OCI-LY1 (cell line): ENCODE data around the gene TTC31.

Experiments
- H2AFZ ChIP-seq: fragments of 200-600 bp; sonication (generic), shearing (Covaris generic); 2 replicates; pipeline ENCODE4 v1.6.0; 2014; ENCODE audit warnings: antibody characterized with exemption, mild to moderate bottlenecking, low read length
- H3F3A ChIP-seq: fragments of 200-600 bp; sonication (generic), shearing (Covaris generic); 2 replicates; pipeline ENCODE4 v1.6.0; 2014; ENCODE audit warnings: mild to moderate bottlenecking, antibody characterized with exemption, low read length, moderate library complexity; ENCODE audit not compliant: insufficient read depth
- H3K27ac ChIP-seq: fragments of 200-600 bp; sonication (generic); 2 replicates; pipeline ENCODE4 v1.5.1; 2014; ENCODE audit warnings: low read length, mixed run types, mild to moderate bottlenecking, low read depth; ENCODE audit not compliant: poor library complexity, severe bottlenecking
- H3K27me3 ChIP-seq: fragments of 200-600 bp; sonication (generic); 2 replicates; pipeline ENCODE4 v1.6.0; 2014; ENCODE audit warnings: antibody characterized with exemption, mild to moderate bottlenecking, low read length, moderate library complexity; ENCODE audit not compliant: insufficient read depth
- H3K36me3 ChIP-seq: fragments of 200-600 bp; sonication (generic); 2 replicates; pipeline ENCODE4 v1.6.1; 2014; ENCODE audit warnings: mild to moderate bottlenecking, antibody characterized with exemption, low read length, moderate library complexity, mixed read lengths; ENCODE audit not compliant: insufficient read depth
- H3K4me1 ChIP-seq: fragments of 200-600 bp; sonication (generic); 2 replicates; pipeline ENCODE4 v1.5.1; 2014; ENCODE audit warnings: mild to moderate bottlenecking, low read length, moderate library complexity; ENCODE audit not compliant: insufficient read depth, severe bottlenecking
- H3K4me2 ChIP-seq: fragments of 200-600 bp; sonication (generic), shearing (Covaris generic); 2 replicates; pipeline ENCODE4 v1.6.1; 2014; ENCODE audit warnings: low read length
- H3K4me3 ChIP-seq: fragments of 200-600 bp; sonication (generic); 2 replicates; pipeline ENCODE4 v1.5.1; 2014; ENCODE audit warnings: low read length, low read depth, mild to moderate bottlenecking, mixed read lengths; ENCODE audit not compliant: poor library complexity, severe bottlenecking
- H3K79me2 ChIP-seq: fragments of 200-600 bp; shearing (Covaris generic); 2 replicates; pipeline ENCODE4 v1.6.1; 2016; ENCODE audit warnings: mixed run types, low read length, mixed read lengths; ENCODE audit not compliant: insufficient read depth
- H3K9ac ChIP-seq: fragments of 200-600 bp; sonication (generic), shearing (Covaris generic); 2 replicates; pipeline ENCODE4 v1.6.1; 2014; ENCODE audit warnings: mild to moderate bottlenecking, low read length, mixed read lengths
- H3K9me2 ChIP-seq: fragments of 200-600 bp; sonication (generic), shearing (Covaris generic); 2 replicates; pipeline ENCODE4 v1.6.1; 2014; ENCODE audit warnings: low read depth, mild to moderate bottlenecking, low read length, mixed read lengths
- H3K9me3 ChIP-seq: fragments of 200-600 bp; shearing (Covaris generic); 2 replicates; pipeline ENCODE4 v1.6.1; 2014; ENCODE audit warnings: low read length, mixed read lengths
- H4K20me1 ChIP-seq: fragments of 200-600 bp; sonication (generic), shearing (Covaris generic); 2 replicates; pipeline ENCODE4 v1.6.0; 2016; ENCODE audit warnings: mild to moderate bottlenecking, low read length; ENCODE audit not compliant: insufficient read depth
- CTCF ChIP-seq: fragments of 200-600 bp; sonication (generic), shearing (Covaris generic); IDR thresholded peaks from 2 replicates; pipeline ENCODE4 v1.5.1; 2017; ENCODE audit warnings: mild to moderate bottlenecking, antibody characterized with exemption, low read length, moderate library complexity, mixed read lengths
- EZH2 ChIP-seq: fragments of 200-600 bp; sonication (generic), shearing (Covaris generic); IDR thresholded peaks from 2 replicates; pipeline ENCODE4 v1.8.0; 2017; ENCODE audit warnings: borderline replicate concordance, mixed run types, mild to moderate bottlenecking, antibody characterized with exemption, low read length, moderate library complexity, mixed read lengths

TTC31 gene

GRCh38 chr2:74486141-74486540 is 3.3 kb downstream of the TTC31 start:
- Histone ChIP-seq H3K9me3 (no peaks in the 10 kb centered on the region), H3K27me3 (no peaks in the 10 kb centered on the region), H3K9me2 (no peaks in the 10 kb centered on the region), H2AFZ (no peak overlapping the region), H3K36me3 (peaks cover 19% of the 10 kb centered on the region; the same call in 1 of the 2 replicates), H3K4me2 (no peak overlapping the region), H3K79me2 (0 out of 2 replicates have a peak, but pooled peaks cover 6% of the 10 kb centered on the region), H3K27ac (no peak overlapping the region), H4K20me1 (no peaks in the 10 kb centered on the region), H3K4me3 (no peak overlapping the region), H3K9ac (no peak overlapping the region), H3K4me1 (peaks cover 19% of the 10 kb centered on the region), H3F3A (no peaks in the 10 kb centered on the region)
- TF ChIP-seq CTCF (no peak), EZH2 (no peak)

GRCh38 chr2:74488643-74489481 is 6.0 kb downstream of the TTC31 start:
- no peak for TF ChIP-seq CTCF
- no peak for TF ChIP-seq EZH2
- H3K9me3 ChIP-seq = no peaks in the 10 kb centered on the region
- no peak overlapping the region for H3K27ac ChIP-seq
- H2AFZ ChIP-seq = no peak overlapping the region
- no peak overlapping the region for H3K4me3 ChIP-seq
- no peaks in the 10 kb centered on the region for H3K79me2 ChIP-seq
- no peaks in the 10 kb centered on the region for H3K27me3 ChIP-seq
- no peak overlapping the region for H3K4me2 ChIP-seq
- H3K9me2 ChIP-seq = no peaks in the 10 kb centered on the region
- H3F3A ChIP-seq = no peaks in the 10 kb centered on the region
- peaks cover 45% of the 10 kb centered on the region for H3K36me3 ChIP-seq
- H3K9ac ChIP-seq = no peak overlapping the region
- H3K4me1 ChIP-seq = peaks cover 4% of the 10 kb centered on the region
- H4K20me1 ChIP-seq = no peaks in the 10 kb centered on the region

DNA sequence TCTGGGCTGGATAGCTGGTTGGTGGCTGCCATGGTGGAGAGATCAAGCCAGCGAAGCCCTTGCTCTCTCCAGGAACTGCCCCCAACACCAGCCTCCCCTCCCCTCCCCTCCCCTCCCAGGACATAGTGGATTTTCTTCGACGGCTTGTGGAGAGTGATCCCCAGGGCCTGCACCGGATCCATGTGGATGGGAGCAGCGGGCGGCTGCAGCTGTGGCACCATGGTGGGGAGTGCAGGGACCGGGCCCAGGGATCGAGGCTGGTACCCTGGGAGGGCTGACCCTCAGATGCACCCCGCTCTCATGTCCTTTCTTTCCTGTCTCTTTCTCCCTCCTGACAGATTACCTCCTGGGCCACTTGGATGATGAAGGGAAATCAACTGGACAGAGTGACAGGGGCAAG is 7.0 kb downstream of the TTC31 start:
- Histone ChIP-seq H3K9ac (no peak overlapping the region), H3K27ac (no peak overlapping the region), H4K20me1 (no peaks in the 10 kb centered on the region), H3K9me2 (no peaks in the 10 kb centered on the region), H3K4me2 (no peak overlapping the region), H3F3A (no peaks in the 10 kb centered on the region), H3K9me3 (no peaks in the 10 kb centered on the region), H3K79me2 (no peaks in the 10 kb centered on the region), H2AFZ (no peak overlapping the region), H3K36me3 (peaks cover 46% of the 10 kb centered on the region), H3K4me1 (no peaks in the 10 kb centered on the region), H3K27me3 (no peaks in the 10 kb centered on the region), H3K4me3 (no peak overlapping the region)
- TF ChIP-seq CTCF (no peak), EZH2 (no peak)
